Neural progenitor cell (in vitro differentiated cells): ENCODE results near the gene MYOT.

Experiments used
- EZH2 ChIP-seq: fragments of 200-600 bp; sonication (generic); IDR thresholded peaks from 2 replicates; pipeline ENCODE4 v1.6.1; 2017; ENCODE audit warnings: antibody characterized with exemption, mild to moderate bottlenecking, moderate library complexity
- TF ChIP-seq, protein P1 (sequence below): fragments of 200-600 bp; sonication (generic); IDR thresholded peaks from 2 replicates; pipeline ENCODE4 v1.5.1; 2017; ENCODE audit warnings: antibody characterized with exemption, mild to moderate bottlenecking

- TF ChIP-seq, protein P1, sequence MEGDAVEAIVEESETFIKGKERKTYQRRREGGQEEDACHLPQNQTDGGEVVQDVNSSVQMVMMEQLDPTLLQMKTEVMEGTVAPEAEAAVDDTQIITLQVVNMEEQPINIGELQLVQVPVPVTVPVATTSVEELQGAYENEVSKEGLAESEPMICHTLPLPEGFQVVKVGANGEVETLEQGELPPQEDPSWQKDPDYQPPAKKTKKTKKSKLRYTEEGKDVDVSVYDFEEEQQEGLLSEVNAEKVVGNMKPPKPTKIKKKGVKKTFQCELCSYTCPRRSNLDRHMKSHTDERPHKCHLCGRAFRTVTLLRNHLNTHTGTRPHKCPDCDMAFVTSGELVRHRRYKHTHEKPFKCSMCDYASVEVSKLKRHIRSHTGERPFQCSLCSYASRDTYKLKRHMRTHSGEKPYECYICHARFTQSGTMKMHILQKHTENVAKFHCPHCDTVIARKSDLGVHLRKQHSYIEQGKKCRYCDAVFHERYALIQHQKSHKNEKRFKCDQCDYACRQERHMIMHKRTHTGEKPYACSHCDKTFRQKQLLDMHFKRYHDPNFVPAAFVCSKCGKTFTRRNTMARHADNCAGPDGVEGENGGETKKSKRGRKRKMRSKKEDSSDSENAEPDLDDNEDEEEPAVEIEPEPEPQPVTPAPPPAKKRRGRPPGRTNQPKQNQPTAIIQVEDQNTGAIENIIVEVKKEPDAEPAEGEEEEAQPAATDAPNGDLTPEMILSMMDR: no peak
- no peak for TF ChIP-seq EZH2
Measured at GRCh38 chr5:137914758-137915157, 47.1 kb downstream of the MYOT start.
